GM13977 (cell line): ENCODE results near the gene TRMU.
A peak's percentile ranks its signal among the peaks of the same experiment; 100 is the strongest.

Experiments used
- DNase-seq: peaks from one replicate; pipeline ENCODE4 v3.0.0; 2012; ENCODE audit warnings: low spot score
- in situ Hi-C: fragments of 300-500 bp; cut with MboI; formaldehyde crosslinking; loops from one replicate; pipeline ENCODE4 v1.12.0; 2022; ENCODE audit warnings: low sequenced_read_pairs, low pct_unique_long_range_greater_than_20kb, mixed read lengths, inconsistent platforms; ENCODE audit not compliant: unreplicated experiment
- TF ChIP-seq, protein P1 (sequence below): IDR thresholded peaks from 2 replicates; pipeline ENCODE4 v1.5.1; 2012; ENCODE audit warnings: mild to moderate bottlenecking, control low read depth; ENCODE audit not compliant: insufficient read depth; ENCODE audit errors: extremely low read depth, missing control alignments

Gene TRMU

DNA sequence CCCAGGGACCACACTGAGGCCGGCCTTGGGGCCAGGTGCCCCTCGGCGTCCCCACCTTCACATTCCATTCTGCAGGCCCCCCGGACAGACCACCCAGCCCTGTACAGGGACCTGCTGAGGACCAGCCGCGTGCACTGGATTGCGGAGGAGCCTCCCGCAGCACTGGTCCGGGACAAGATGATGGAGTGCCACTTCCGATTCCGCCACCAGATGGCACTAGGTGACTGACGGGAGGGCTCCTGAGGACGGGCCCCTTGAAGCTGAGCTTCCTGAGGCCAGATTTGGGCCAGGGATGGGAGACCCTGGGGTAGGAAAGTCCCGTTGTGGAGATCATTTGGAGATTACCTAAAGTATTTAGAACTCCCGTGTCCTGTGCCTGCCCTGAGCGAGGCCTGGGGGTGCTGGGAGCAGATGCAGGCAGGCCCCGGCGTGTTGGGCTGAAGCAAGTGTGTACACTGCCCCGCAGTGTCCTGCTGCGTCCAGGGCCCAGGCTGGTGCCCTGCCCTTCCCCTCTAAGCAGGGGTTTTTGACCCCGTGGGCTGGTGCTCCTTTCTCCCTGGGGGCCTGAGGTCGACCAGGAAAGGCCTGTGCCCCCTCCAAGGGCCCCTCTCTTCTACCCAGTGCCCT lies 20.0 kb downstream of the TRMU start:
- in situ Hi-C loops = no loop called here
- DNase-seq = peak; percentile 84
- TF ChIP-seq, protein P1, sequence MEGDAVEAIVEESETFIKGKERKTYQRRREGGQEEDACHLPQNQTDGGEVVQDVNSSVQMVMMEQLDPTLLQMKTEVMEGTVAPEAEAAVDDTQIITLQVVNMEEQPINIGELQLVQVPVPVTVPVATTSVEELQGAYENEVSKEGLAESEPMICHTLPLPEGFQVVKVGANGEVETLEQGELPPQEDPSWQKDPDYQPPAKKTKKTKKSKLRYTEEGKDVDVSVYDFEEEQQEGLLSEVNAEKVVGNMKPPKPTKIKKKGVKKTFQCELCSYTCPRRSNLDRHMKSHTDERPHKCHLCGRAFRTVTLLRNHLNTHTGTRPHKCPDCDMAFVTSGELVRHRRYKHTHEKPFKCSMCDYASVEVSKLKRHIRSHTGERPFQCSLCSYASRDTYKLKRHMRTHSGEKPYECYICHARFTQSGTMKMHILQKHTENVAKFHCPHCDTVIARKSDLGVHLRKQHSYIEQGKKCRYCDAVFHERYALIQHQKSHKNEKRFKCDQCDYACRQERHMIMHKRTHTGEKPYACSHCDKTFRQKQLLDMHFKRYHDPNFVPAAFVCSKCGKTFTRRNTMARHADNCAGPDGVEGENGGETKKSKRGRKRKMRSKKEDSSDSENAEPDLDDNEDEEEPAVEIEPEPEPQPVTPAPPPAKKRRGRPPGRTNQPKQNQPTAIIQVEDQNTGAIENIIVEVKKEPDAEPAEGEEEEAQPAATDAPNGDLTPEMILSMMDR = peak; percentile 73

GRCh38 chr22:46355996-46356471 lies 20.5 kb downstream of the TRMU start:
- DNase-seq = no peak
- in situ Hi-C loops = no loop called here
- TF ChIP-seq, protein P1 = no peak

GRCh38 chr22:46356496-46357480 lies 21.3 kb downstream of the TRMU start:
- in situ Hi-C loops = no loop called here
- DNase-seq = no peak
- TF ChIP-seq, protein P1 = no peak

- DNase-seq = no peak
- TF ChIP-seq, protein P1 = no peak
- in situ Hi-C loops = no loop called here
Observed at GRCh38 chr22:46357711-46358520, 22.4 kb downstream of the TRMU start.

GRCh38 chr22:46358766-46359165 lies 23.3 kb downstream of the TRMU start:
- DNase-seq = no peak
- in situ Hi-C loops = no loop called here
- TF ChIP-seq, protein P1 = no peak

DNA sequence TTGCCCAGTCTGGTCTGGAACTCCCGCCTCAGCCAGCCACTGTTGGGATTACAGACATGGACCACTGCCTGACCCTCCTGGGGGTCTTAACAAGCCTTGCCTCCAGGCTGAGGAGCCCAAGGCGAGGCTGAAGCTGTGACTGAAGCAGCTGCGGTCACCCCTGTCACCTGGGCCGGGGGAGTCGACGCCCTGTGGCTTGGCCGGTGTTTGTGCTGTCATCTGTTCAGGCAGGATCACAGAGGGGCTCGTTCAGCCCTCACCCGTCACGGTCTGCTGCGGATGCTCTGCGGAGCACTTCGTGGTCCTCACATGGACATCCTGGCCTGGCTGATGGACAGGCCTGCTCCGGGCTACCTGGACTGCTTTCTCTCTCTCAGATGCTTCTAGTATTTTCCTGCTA lies 23.8 kb downstream of the TRMU start:
- TF ChIP-seq, protein P1 = no peak
- in situ Hi-C loops = no loop called here
- DNase-seq = no peak
